Astrocyte of the cerebellum (primary cell): ENCODE data around the gene SNRK.
"Not testable (repeated sequence)": the region's sequence is repeated elsewhere in the genome, so short reads cannot be mapped to it uniquely, and the experiment has no call there.

ENCODE experiments used
- DNase-seq: peaks from one replicate; pipeline ENCODE4 v3.0.0-alpha.2; 2011; ENCODE audit warnings: low read depth
- H3K4me3 ChIP-seq: 2 replicates; pipeline ENCODE4 v1.5.1; 2011; ENCODE audit warnings: mild to moderate bottlenecking, low read depth, low read length, moderate library complexity
- CTCF ChIP-seq: IDR thresholded peaks from 2 replicates; pipeline ENCODE4 v1.5.1; 2012; ENCODE audit warnings: low read length, low read depth, moderate library complexity, mild to moderate bottlenecking; ENCODE audit errors: missing control alignments
- in situ Hi-C: cut with HindIII; loops from 2 replicates; pipeline ENCODE4 v1.10.0; 2017; ENCODE audit warnings: low sequenced_read_pairs

SNRK gene

GRCh38 chr3:43349716-43350115, 63.4 kb downstream of the SNRK start:
- in situ Hi-C loops, result no loop called here
- no peak for TF ChIP-seq CTCF
- no peak for DNase-seq
- no peak overlapping the region for H3K4me3 ChIP-seq

- in situ Hi-C loops, result no loop called here
- TF ChIP-seq CTCF, result no peak
- DNase-seq, result no peak
- H3K4me3 ChIP-seq, result no peak overlapping the region
These were observed 67.1 kb downstream of the SNRK start for GRCh38 chr3:43353393-43353792.

- no peak overlapping the region for H3K4me3 ChIP-seq
- no peak for TF ChIP-seq CTCF
- in situ Hi-C loops, result no loop called here
- DNase-seq, result no peak
These were observed 67.8 kb downstream of the SNRK start for GRCh38 chr3:43353923-43354670.

GRCh38 chr3:43356033-43356432, 69.7 kb downstream of the SNRK start:
- H3K4me3 ChIP-seq, DNase-seq, in situ Hi-C loops: not testable (repeated sequence)

GRCh38 chr3:43361077-43361476, 74.7 kb downstream of the SNRK start:
- no peak for DNase-seq
- in situ Hi-C loops, result no loop called here
- no peak overlapping the region for H3K4me3 ChIP-seq
- TF ChIP-seq CTCF, result no peak

GRCh38 chr3:43362183-43362582, 75.8 kb downstream of the SNRK start:
- H3K4me3 ChIP-seq, result no peak overlapping the region
- TF ChIP-seq CTCF, result no peak
- DNase-seq, result no peak
- in situ Hi-C loops, result no loop called here

GRCh38 chr3:43362961-43363360, 76.6 kb downstream of the SNRK start:
- DNase-seq, result no peak
- no peak overlapping the region for H3K4me3 ChIP-seq
- in situ Hi-C loops, result no loop called here
- TF ChIP-seq CTCF, result no peak
